Measurements from ENCODE around the gene KRT33B. TPM values are rescaled to one million over a fixed set of nuclear protein-coding genes. Genes with fewer than 3 reads are reported as not detected.

The KRT33B gene
- total RNA-seq, 2 experiments from 2014 or later = not detected

GRCh38 chr17:41324180-41325075 is 45.2 kb downstream of the KRT33B start:
- Histone ChIP-seq H3K36me3 (ENCODE audit: insufficient read depth, low read length) (no peaks in the 10 kb centered on the region), H2AFZ (ENCODE audit: low read length) (no peak overlapping the region), H3K79me2 (ENCODE audit: insufficient read depth, low read depth, low read length) (no peaks in the 10 kb centered on the region), H3K9me3 (ENCODE audit: low read length) (no peaks in the 10 kb centered on the region), H3K9me2 (ENCODE audit: insufficient read depth, low read length) (no peaks in the 10 kb centered on the region), H4K20me1 (ENCODE audit: insufficient read depth, low read length) (no peaks in the 10 kb centered on the region), H3K4me3 (ENCODE audit: low read depth, low read length, poor library complexity, severe bottlenecking) (no peak overlapping the region), H3K27ac (ENCODE audit: low read depth, low read length, poor library complexity, severe bottlenecking) (no peak overlapping the region), H3K4me1 (ENCODE audit: insufficient read depth, low read length, poor library complexity, severe bottlenecking) (no peaks in the 10 kb centered on the region), H3K4me2 (ENCODE audit: low read length) (no peak overlapping the region)
- BruUV-seq (replicated peaks) = no TSS peak
- no peak for DNase-seq (ENCODE audit: low spot score)
- POLR2A ChIA-PET = no interaction called here
- intact Hi-C loops (cut with micrococcal nuclease; ENCODE audit: unreplicated experiment) = loop anchor here (10.0 kb wide), 2 partner anchors 340 to 520 kb away; no protein-coding TSS in a partner anchor
- TF ChIP-seq CTCF (conservative IDR thresholded peaks at IDR 0.05; ENCODE audit: low read length) = 0 out of 2 replicates have a peak, but pooled peaks have one; percentile 37
- TF ChIP-seq EZH2phosphoT487 (IDR thresholded peaks at IDR 0.05; ENCODE audit: borderline replicate concordance, low read depth, low read length) = no peak
- CTCF ChIA-PET (ENCODE audit: unreplicated experiment) = no interaction called here

- ChIA-PET CTCF (ENCODE audit: unreplicated experiment) (no interaction called here), POLR2A (no interaction called here)
- H3K36me3 ChIP-seq (ENCODE audit: insufficient read depth, low read length) = no peaks in the 10 kb centered on the region
- no peak overlapping the region for H3K27ac ChIP-seq (ENCODE audit: low read depth, low read length, poor library complexity, severe bottlenecking)
- no peaks in the 10 kb centered on the region for H3K9me3 ChIP-seq (ENCODE audit: low read length)
- H3K4me2 ChIP-seq (ENCODE audit: low read length) = no peak overlapping the region
- no peaks in the 10 kb centered on the region for H3K79me2 ChIP-seq (ENCODE audit: insufficient read depth, low read depth, low read length)
- H2AFZ ChIP-seq (ENCODE audit: low read length) = no peak overlapping the region
- H4K20me1 ChIP-seq (ENCODE audit: insufficient read depth, low read length) = no peaks in the 10 kb centered on the region
- no peaks in the 10 kb centered on the region for H3K9me2 ChIP-seq (ENCODE audit: insufficient read depth, low read length)
- no TSS peak for BruUV-seq (replicated peaks)
- TF ChIP-seq CTCF (conservative IDR thresholded peaks at IDR 0.05; ENCODE audit: low read length) (no peak), EZH2phosphoT487 (IDR thresholded peaks at IDR 0.05; ENCODE audit: borderline replicate concordance, low read depth, low read length) (no peak)
- no peak for DNase-seq (ENCODE audit: low spot score)
- H3K4me1 ChIP-seq (ENCODE audit: insufficient read depth, low read length, poor library complexity, severe bottlenecking) = no peaks in the 10 kb centered on the region
- intact Hi-C loops (cut with micrococcal nuclease; ENCODE audit: unreplicated experiment) = loop anchor here (2.0 to 10.0 kb wide), 3 partner anchors 342 to 518 kb away; no protein-coding TSS in a partner anchor
- H3K4me3 ChIP-seq (ENCODE audit: low read depth, low read length, poor library complexity, severe bottlenecking) = no peak overlapping the region
Observed at GRCh38 chr17:41322903-41323895, 46.4 kb downstream of the KRT33B start.

All from OCI-LY7 (cell line).